Loucy (cell line): ENCODE measurements around the gene GDAP1L1.

Source experiments
- EZH2phosphoT487 ChIP-seq: fragments of 200-600 bp; IDR thresholded peaks from 2 replicates; pipeline ENCODE4 v1.6.1; 2018; ENCODE audit warnings: antibody characterized with exemption, mild to moderate bottlenecking, moderate library complexity, borderline replicate concordance
- TF ChIP-seq, protein P1 (sequence below): fragments of 200-600 bp; sonication (generic); conservative IDR thresholded peaks from 2 replicates; pipeline ENCODE4 v1.5.1; 2014; ENCODE audit warnings: mild to moderate bottlenecking, antibody characterized with exemption, low read length

DNA sequence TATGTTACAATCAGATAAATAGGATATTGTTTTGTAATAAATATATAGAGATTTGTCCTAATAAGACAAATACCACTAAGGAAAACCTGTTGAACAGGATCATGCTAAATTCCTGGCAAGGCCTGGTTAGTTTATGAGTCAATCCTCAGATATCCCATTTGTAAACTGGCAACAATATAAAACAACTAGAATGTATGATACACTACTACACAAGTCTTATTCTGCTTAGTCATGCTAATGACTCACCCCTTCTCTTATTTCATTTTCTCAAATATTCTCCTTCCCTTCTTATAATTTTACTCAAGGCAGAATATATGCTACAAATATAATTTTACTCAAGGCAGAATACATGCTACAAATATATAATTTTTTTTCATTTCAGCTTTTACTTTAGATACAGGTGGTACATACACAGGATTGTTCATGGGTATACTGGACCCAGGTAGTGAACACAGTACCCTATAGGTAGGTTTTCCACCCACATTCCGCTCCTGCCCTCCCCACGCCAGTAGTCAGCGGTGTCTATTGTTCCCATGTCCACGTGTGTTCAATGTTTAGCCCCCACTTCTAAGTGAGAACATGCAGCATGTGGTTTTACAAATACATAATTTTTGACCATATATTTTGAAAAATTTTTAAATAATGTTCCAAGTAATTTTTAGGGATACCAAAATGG, 42.8 kb upstream of the GDAP1L1 start:
- TF ChIP-seq, protein P1, sequence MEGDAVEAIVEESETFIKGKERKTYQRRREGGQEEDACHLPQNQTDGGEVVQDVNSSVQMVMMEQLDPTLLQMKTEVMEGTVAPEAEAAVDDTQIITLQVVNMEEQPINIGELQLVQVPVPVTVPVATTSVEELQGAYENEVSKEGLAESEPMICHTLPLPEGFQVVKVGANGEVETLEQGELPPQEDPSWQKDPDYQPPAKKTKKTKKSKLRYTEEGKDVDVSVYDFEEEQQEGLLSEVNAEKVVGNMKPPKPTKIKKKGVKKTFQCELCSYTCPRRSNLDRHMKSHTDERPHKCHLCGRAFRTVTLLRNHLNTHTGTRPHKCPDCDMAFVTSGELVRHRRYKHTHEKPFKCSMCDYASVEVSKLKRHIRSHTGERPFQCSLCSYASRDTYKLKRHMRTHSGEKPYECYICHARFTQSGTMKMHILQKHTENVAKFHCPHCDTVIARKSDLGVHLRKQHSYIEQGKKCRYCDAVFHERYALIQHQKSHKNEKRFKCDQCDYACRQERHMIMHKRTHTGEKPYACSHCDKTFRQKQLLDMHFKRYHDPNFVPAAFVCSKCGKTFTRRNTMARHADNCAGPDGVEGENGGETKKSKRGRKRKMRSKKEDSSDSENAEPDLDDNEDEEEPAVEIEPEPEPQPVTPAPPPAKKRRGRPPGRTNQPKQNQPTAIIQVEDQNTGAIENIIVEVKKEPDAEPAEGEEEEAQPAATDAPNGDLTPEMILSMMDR, result no peak
- no peak for TF ChIP-seq EZH2phosphoT487
